Prostate gland (tissue), 2 donors: ENCODE results near the gene MYH16. TPM values are rescaled to one million over a fixed set of nuclear protein-coding genes. Genes with fewer than 3 reads are reported as not detected.

ENCODE experiments used
- DNase-seq: peaks from one replicate; pipeline ENCODE4 v3.0.0-alpha.2; 2019; ENCODE audit warnings: low spot score
- H3K27ac ChIP-seq, 2 donors: fragments of 200-600 bp; sonication (generic); 2 replicates each; pipeline ENCODE4 v1.5.1; 2017 to 2019
- H3K27me3 ChIP-seq: fragments of 200-600 bp; sonication (generic); replicated peaks from 2 replicates; pipeline ENCODE4 v1.5.1; 2019; ENCODE audit not compliant: insufficient read depth
- H3K36me3 ChIP-seq, 2 donors: fragments of 200-600 bp; sonication (generic); 1 replicate in 1 of 2; 2 replicates in 1 of 2; pipeline versions ENCODE4 v1.5.1 to v1.8.1; 2017 to 2019
- H3K4me1 ChIP-seq: fragments of 200-600 bp; sonication (generic); replicated peaks from 2 replicates; pipeline ENCODE4 v1.5.1; 2019
- H3K4me3 ChIP-seq, 2 donors: fragments of 200-600 bp; sonication (generic); 2 replicates each; pipeline ENCODE4 v1.5.1; 2017 to 2019
- H3K9me3 ChIP-seq: fragments of 200-600 bp; sonication (generic); 2 replicates; pipeline ENCODE4 v1.5.1; 2017
- CTCF ChIP-seq, 4 experiments: fragments of 200-600 bp in 2 of 4; fragments of 450-650 bp in 2 of 4; sonication (generic) in 2 of 4; IDR thresholded peaks; 1 replicate in 3 of 4; 2 replicates in 1 of 4; pipeline ENCODE4 v1.5.1; 2016 to 2019; ENCODE audit warnings: antibody characterized with exemption in 4 of 4, mild to moderate bottlenecking in 2 of 4, moderate library complexity in 2 of 4
- POLR2A ChIP-seq: fragments of 450-650 bp; IDR thresholded peaks from one replicate; pipeline ENCODE4 v1.6.1; 2016; ENCODE audit warnings: antibody characterized with exemption, mild to moderate bottlenecking
- POLR2AphosphoS5 ChIP-seq: sonication (generic); formaldehyde crosslinking; IDR thresholded peaks from one replicate; pipeline ENCODE4 v1.6.1; 2017; ENCODE audit warnings: antibody characterized with exemption
- whole genome bisulfite sequencing: methylation state at CpG from one replicate; pipeline ENCODE4 v1.1.5; 2018; 5-methylcytosine and 5-hydroxymethylcytosine counted together
- intact Hi-C: fragments of 100-400 bp; cut with DNase I; formaldehyde crosslinking; loops from one replicate; pipeline ENCODE4 v1.14.2; 2022
- total RNA-seq, 2 donors: library from RNA; depleted of rRNA; stranded (reverse); fragments of >200 nt; gene quantifications; one replicate each; pipeline ENCODE4 v1.1.0, GENCODE V29; 2016

Gene MYH16
- total RNA-seq, 2 donors from 2014 or later, result 0.97 TPM; not detected in 1

- H3K27ac ChIP-seq, result no peak overlapping the region
- H3K9me3 ChIP-seq, result no peaks in the 10 kb centered on the region
- TF ChIP-seq POLR2AphosphoS5, result no peak
- TF ChIP-seq POLR2A, result no peak
- no peak for TF ChIP-seq CTCF (IDR thresholded peaks at IDR 0.05)
- no peaks in the 10 kb centered on the region for H3K27me3 ChIP-seq
- H3K36me3 ChIP-seq, result no peaks in the 10 kb centered on the region
- no peaks in the 10 kb centered on the region for H3K4me1 ChIP-seq
- DNase-seq, result no peak
- no peak overlapping the region for H3K4me3 ChIP-seq
- 82% methylated on average over 10 of the region's 10 CpGs for WGBS
- intact Hi-C loops, result no loop called here
Observed at GRCh38 chr7:99290980-99291607, 18.5 kb downstream of the MYH16 start.

DNA sequence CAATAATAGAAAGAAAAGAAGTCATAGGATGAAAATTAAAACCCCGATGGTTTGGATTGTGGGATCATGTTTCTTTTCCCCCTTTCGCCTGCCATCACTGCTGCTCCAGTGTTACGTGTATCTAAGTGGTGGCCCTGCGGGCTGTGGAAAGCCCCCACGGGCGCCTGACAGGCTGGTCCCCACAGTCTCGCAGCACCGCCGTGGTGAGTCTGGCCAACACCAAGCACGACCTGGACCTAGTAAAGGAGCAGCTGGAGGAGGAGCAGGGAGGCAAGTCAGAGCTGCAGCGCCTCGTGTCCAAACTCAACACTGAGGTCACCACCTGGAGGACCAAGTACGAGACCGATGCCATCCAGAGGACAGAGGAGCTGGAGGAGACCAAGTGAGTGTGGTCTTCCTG, 19.5 kb downstream of the MYH16 start:
- TF ChIP-seq CTCF (IDR thresholded peaks at IDR 0.05) (no peak), POLR2A (no peak), POLR2AphosphoS5 (no peak)
- no peaks in the 10 kb centered on the region for H3K27me3 ChIP-seq
- H3K4me1 ChIP-seq, result no peaks in the 10 kb centered on the region
- no peak for DNase-seq
- no peak overlapping the region for H3K4me3 ChIP-seq
- no peak overlapping the region for H3K27ac ChIP-seq
- H3K36me3 ChIP-seq, result no peaks in the 10 kb centered on the region
- H3K9me3 ChIP-seq, result no peaks in the 10 kb centered on the region
- intact Hi-C loops, result no loop called here
- 79% methylated on average over 11 of the region's 14 CpGs for WGBS

GRCh38 chr7:99293167-99293566, 20.5 kb downstream of the MYH16 start:
- H3K4me3 ChIP-seq, result no peak overlapping the region

GRCh38 chr7:99293650-99294049, 21.0 kb downstream of the MYH16 start:
- Histone ChIP-seq H3K4me3 (no peak overlapping the region), H3K4me1 (no peaks in the 10 kb centered on the region), H3K36me3 (no peaks in the 10 kb centered on the region), H3K27ac (no peak overlapping the region), H3K27me3 (no peaks in the 10 kb centered on the region), H3K9me3 (no peaks in the 10 kb centered on the region)
- no peak for TF ChIP-seq CTCF (IDR thresholded peaks at IDR 0.05)
- TF ChIP-seq POLR2A, result no peak
- TF ChIP-seq POLR2AphosphoS5, result no peak
- WGBS, result 75% methylated on average over 4 of the region's 4 CpGs
- intact Hi-C loops, result no loop called here
- DNase-seq, result no peak

More at GRCh38 chr7:99293167-99293566, 20.5 kb downstream of the MYH16 start:
- Histone ChIP-seq H3K4me1 (no peaks in the 10 kb centered on the region), H3K9me3 (no peaks in the 10 kb centered on the region), H3K36me3 (no peaks in the 10 kb centered on the region), H3K27ac (no peak overlapping the region), H3K27me3 (no peaks in the 10 kb centered on the region)
- DNase-seq, result no peak
- TF ChIP-seq CTCF (IDR thresholded peaks at IDR 0.05) (no peak), POLR2A (no peak), POLR2AphosphoS5 (no peak)
- intact Hi-C loops, result no loop called here
- 93% methylated on average over 1 of the region's 1 CpG for WGBS

- H3K4me1 ChIP-seq, result no peaks in the 10 kb centered on the region
- H3K4me3 ChIP-seq, result no peak overlapping the region
- 80% methylated on average over 5 of the region's 5 CpGs for WGBS
- H3K36me3 ChIP-seq, result no peaks in the 10 kb centered on the region
- intact Hi-C loops, result no loop called here
- no peak overlapping the region for H3K27ac ChIP-seq
- DNase-seq, result no peak
- no peaks in the 10 kb centered on the region for H3K27me3 ChIP-seq
- TF ChIP-seq POLR2AphosphoS5 (no peak), CTCF (IDR thresholded peaks at IDR 0.05) (no peak), POLR2A (no peak)
- no peaks in the 10 kb centered on the region for H3K9me3 ChIP-seq
Observed at GRCh38 chr7:99296471-99296870, 23.8 kb downstream of the MYH16 start.
